HS-27A (cell line): ENCODE data around the gene ZNF827.

ENCODE experiments used
- DNase-seq: peaks from one replicate; pipeline ENCODE4 v3.0.0-alpha.2; 2012; ENCODE audit warnings: low read depth, missing footprints

ZNF827 gene

GRCh38 chr4:145887241-145887991, 51.2 kb downstream of the ZNF827 start:
- no peak for DNase-seq

DNA sequence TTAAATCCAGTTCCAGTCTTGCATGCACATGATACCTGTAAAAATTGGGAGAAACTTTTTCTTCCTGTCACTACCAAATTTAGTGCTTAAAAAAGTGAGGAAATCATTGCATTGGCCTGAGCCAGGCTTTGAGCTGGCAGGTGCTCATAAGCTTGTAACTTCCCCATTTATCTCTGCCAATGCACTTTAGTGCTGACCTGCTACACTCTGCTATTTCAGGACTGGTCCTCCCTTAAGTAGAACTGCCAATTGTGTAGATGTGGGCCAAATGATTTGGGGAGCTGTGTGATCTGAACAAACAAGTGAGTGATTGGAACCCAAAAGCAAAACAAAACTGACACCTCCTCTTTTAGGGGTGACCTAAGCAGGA, 51.8 kb downstream of the ZNF827 start:
- no peak for DNase-seq

- no peak for DNase-seq
These were observed 53.0 kb downstream of the ZNF827 start for GRCh38 chr4:145885666-145886065.

GRCh38 chr4:145884775-145885174, 53.8 kb downstream of the ZNF827 start:
- no peak for DNase-seq

DNA sequence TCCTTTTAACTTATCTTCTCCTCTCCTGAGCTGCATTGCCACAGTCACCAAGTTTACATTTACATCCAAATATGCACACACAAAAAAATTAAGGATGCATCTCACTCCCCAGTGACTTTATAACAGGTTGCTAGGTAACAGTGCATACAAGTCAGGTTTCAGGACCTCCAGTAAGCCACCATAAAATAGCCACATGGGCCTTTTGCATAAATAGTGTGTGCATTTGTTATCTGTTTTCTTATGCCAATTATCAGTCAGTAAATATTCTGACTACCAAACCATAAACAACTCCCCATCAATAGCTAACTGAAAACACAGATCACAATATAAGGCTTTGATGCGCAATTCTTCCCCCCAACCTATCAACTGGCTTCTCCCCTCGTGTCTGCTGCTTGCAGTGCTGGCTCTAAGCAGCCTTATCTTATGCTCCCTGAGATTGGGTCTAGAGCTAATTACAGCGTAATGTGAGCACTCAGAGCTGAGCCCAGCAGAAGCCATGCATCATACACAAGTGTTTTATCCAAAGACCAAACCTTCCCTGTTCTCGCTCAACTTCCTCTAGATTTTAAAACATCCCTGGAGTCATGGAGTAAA, 55.4 kb downstream of the ZNF827 start:
- no peak for DNase-seq

DNA sequence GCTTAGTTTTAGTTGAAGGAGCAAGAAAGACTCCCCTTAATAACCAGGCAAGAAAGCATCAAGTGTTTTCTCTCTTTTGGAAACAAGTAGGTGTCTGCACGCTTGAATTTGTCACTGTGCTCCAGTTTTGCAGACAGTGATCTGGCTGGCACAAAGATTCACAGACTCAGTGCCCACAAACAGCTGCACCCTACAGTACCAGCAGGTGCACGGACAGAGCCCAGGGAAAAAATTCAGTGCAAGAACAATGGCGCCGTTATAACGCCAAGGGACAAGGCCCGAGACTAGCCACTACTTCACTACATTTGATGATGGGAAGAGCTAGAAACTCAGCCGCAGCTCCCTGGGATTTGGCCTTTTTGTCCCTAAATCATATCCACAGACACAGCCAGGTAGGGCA, 56.0 kb downstream of the ZNF827 start:
- DNase-seq, result no peak

DNA sequence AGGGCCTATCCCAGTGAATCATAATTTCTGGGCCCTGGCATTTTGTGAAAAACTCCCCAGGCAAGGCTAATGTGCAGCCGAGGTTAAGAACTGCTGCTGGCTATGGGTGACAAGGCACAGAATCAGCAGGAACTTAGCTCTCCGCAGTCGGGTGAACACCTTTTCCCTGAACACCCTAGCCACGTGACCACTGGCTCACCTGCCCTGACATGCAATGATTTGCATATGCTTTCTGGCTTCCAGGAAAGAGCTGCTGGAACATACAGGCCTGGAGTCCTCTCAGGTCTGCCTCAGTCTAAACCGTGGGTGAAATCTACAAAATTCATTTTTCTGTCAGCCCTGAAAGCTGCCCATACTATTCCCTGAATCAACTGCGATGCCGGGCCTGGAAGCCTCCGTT, 56.6 kb downstream of the ZNF827 start:
- DNase-seq, result no peak

DNA sequence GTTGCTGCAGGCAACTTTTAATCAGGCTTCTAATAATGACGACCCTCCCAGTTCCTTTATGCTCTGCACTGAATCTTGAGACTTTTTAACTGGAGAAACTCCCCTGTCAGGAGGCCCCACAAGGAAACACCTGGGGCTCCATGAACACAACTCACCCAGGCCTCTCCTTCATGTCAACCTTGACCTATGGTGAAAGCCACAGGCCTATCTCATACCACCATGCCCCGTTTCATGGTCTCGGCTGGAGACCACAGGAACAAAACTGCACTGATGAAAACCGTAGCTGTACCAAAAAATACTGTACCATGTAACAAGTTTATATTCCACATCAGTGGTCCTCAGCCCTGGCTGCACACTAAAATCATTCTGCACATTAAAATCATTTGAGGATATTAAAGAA, 57.0 kb downstream of the ZNF827 start:
- DNase-seq, result no peak

GRCh38 chr4:145880355-145880960, 58.2 kb downstream of the ZNF827 start:
- DNase-seq, result no peak

GRCh38 chr4:145879598-145879997, 59.0 kb downstream of the ZNF827 start:
- no peak for DNase-seq

DNA sequence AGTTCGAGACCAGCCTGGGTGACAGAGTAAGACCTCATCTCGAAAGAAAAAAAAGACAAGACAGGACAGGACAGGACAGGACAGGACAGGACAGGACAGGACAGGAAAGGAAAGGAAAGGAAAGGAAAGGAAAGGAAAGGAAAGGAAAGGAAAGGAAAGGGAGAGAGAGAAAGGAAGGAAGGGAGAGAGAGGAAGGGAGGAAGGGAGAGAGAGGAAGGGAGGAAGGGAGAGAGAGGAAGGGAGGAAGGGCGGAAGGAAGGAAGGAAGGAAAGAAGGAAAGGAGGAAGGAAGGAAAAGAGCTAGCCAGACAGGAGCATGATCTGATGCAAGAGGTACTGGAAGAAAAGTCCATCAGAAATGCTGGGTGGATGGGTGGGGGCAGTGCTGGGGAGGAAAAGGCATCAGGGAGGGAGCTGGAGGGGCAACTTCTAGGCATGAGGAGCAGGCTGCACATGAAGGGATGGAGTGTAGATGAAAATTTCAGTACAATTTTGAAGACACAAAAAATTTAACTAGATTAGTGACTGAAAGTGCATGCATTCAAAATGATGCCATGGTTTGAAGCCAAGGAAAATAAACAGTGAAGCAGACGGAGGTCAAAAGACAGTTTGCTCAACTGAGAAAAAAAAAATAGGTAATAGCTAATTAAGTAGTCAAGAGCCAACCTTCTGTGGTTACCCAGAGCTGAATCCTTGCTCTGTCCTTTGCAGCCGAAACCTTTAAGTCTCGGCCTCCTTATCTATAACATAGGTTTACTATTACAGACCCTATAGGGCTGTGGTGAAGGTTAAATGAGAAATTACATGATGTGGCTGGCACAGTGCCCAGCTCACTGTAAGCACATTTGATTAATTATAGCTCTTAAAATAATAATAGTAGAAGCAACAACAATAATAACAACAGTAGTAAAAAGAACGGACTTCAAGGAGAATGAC, 59.9 kb downstream of the ZNF827 start:
- DNase-seq, result no peak

GRCh38 chr4:145876531-145877180, 62.0 kb downstream of the ZNF827 start:
- no peak for DNase-seq

GRCh38 chr4:145873901-145874300, 64.7 kb downstream of the ZNF827 start:
- DNase-seq, result no peak

DNA sequence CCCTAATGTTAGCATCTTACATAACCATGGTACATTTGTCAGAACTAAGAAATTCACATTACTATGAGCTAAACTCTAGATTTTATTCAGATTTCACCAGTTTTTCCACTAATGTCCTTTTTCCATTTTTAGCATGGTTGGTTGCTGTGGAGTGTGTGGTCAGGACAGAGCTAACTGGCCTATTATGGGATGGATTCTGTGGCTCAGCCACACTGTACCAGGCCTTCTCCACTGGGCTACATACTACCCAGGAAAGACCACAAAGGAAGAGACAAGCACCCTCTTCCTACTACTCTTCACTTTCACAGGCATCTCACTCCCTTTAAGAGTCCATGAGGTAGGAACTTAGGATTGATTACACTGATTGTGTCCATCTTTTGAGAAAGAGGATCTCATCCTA, 67.4 kb downstream of the ZNF827 start:
- no peak for DNase-seq

- no peak for DNase-seq
These were observed 68.2 kb downstream of the ZNF827 start for GRCh38 chr4:145870155-145871020.

DNA sequence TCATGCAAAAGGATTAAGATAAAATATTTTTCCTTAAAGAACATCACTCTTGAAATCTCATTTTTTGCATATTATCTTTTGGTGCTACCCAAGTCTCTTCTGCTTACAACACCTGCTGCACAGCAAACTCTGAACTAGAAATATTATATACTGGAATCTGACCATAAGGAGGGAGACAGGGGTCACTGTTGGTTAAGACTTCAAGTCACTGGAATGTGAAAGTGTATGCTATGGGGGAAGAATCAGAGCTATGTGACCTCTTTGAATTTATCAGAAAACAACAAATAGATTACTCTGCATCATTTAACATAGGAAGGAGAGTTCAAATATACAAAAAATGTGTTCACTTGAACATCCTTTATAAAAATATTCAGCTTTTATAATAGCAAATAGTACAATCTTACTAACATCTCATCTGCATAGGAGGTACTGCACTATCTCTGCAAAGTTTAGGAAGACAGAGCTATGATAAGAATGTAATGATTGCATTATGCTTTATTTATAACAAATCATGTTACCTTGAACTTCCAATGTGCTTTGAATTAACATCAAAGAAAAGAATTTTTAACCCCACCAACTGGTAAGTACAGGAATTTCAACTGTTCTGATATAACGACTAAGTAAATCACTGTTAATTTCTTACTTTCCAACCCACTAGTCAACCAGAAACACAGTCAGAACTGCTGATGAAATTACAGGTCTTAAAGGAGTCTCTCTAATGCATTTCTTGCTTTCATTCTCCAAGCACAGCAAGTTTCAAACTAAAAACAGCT, 69.8 kb downstream of the ZNF827 start:
- DNase-seq, result no peak

DNA sequence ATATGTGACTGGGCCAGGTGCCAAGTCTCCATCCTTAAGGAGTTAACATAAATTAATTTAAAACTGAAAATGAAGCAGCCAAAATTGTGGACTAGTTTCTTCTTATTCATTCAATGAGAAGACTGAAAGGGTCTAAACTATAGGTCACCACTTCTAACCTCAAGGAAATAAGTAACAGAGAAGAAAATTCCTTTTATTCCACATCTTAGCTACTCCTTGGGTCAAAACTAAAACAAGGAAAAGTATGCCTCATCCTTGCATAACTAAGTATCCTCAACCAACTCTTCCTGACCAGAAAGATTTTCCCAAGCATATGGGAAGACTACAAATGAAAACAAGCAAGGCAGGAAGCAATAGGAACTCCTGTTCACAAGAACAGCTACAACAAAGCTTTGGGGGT, 71.2 kb downstream of the ZNF827 start:
- no peak for DNase-seq

GRCh38 chr4:145866991-145867390, 71.6 kb downstream of the ZNF827 start:
- DNase-seq, result no peak

DNA sequence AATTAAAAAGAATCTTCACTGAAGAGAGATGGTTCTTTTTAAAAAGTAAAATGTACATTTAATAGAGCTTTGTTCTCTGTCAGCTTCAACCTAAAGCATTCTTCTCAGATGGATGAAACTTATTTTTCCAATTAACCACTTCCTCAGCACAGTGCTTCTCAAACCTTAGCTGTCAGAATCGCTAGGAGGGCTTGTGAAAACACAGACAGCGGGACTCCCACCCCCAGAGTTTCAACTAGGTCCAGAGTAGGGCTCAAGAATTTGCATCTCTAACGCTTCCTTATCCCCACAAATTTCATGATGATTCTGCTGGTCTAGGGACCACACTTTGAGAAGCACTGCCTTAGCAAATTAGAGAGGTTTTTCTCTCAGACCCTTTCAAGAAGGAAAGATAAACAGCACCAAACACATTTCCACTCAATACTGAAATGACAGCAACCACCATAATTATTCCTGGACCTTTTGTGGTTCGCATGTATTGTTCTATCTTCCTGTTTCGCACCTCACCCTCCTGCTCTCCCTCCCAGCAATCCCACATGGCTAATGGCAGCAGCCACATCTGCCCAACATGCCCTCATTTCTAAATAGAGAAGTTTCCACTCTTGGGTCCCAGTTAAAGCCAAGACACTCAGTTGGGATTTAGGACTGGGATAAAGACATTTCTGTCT, 73.2 kb downstream of the ZNF827 start:
- no peak for DNase-seq

- DNase-seq, result no peak
These were observed 75.4 kb downstream of the ZNF827 start for GRCh38 chr4:145863191-145863590.
